HG02852 (cell line): ENCODE measurements around the gene RIIAD1.
"Not testable (repeated sequence)": the region's sequence is repeated elsewhere in the genome, so short reads cannot be mapped to it uniquely, and the experiment has no call there.

Experiments used
- ATAC-seq: cut with Tn5 transposase; IDR thresholded peaks from one replicate; pipeline ENCODE4 v1.9.1; 2021; ENCODE audit warnings: mild to moderate bottlenecking, moderate library complexity; ENCODE audit not compliant: unreplicated experiment

The RIIAD1 gene

DNA sequence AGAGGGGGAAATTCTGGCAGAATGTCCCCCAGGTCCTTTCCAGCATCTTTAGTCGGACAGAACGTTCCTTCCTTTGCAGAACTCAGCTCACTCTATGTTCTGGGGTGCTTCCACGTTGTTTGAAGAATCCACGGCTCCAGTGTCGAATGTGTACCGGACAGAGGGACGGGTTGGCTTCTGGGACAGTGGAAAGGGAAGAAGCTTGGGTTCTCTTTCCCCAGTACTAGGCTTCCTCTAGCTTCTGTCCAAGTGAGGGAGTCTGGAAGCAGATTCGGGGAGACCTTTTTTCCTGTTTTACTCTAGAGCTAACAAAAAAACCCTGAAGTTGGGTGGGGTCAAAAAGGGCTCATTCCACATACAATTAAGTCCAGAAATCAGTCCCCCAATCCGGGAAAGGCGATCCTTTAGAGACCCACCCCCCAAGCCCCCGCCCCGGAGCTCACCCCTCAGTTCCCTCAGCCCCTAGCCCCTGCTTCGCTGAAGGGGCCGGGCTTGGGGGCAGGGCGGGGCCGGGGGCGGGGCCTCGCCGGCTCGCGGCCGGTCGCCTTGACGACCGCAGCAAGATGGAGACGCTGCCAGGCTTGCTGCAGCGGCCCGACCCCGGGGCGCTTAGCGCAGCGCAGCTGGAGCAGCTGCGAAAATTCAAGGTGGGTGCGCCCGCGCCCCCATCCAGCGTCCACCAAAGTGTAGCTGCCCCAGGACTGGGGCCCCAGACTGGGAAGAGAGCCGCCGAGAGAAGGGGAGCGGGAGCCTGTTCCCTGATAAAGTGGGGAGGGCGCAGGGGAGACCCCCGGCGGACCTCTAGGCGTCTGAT lies at the start of gene RIIAD1:
TSS of gene RIIAD1 (plus strand) at position 549 of the 814 bp plus-strand sequence. CDS start at position 564, 15 bp downstream.
- no peak for ATAC-seq

GRCh38 chr1:151673407-151673806 lies 47.9 kb upstream of the RIIAD1 start:
- ATAC-seq: no peak

DNA sequence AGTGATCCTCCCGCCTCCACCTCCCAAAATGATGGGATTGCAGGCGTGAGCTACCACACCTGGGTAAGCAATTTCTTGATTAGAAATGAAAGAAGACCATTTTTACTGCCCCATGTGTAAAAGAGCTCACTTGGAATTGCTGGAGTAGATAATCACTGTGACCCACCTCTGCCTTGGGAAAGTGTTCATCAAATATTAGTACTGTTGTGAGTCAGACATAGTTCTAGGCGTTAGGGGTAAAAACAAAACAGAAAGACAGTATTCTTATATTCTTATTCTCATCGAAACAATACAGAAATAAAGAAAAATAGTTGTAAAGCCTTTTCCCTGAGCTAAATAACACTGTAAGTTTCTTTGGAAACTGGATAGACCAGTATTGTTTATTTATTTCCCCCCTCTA lies 40.9 kb upstream of the RIIAD1 start:
- no peak for ATAC-seq

GRCh38 chr1:151680826-151681225 lies 40.5 kb upstream of the RIIAD1 start:
- ATAC-seq: no peak

- ATAC-seq: no peak
These were observed 39.4 kb upstream of the RIIAD1 start for GRCh38 chr1:151681923-151682322.

DNA sequence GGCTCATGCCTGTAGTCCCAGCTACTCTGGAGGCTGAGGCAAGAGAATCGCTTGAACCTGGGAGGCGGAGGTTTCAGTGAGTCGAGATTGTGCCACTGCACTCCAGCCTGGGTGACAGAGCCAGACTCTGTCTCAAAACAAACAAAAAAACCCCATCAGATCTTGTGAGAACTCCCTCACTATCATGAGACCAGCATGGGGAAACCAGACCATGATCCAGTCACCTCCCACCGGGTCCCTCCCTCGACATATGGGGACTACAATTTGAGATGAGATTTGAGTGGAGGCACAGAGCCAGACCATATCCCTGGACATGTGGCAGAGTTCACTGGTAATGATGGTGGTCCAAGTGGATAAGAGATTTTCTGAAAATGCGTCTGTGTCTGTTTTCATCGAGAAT lies 38.4 kb upstream of the RIIAD1 start:
- not testable (repeated sequence) for ATAC-seq

DNA sequence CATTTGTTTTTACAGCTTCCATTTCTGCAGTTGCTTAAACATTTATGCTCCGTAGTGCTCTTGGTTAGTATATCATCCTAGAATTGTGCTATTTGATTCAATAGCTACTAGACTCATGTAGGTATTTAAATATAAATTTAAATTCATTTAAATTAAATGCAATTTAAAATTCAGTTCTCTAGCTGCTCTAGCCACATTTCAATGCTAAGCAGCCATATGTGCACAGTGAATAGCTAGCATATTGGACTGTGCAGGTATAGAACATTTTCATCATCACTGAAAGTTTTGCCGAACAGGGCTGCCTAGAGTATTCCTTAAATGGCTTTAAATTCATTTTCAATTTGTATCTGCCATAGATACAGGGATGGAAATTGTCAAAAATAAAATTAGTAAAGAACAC lies 37.2 kb upstream of the RIIAD1 start:
- ATAC-seq: no peak

GRCh38 chr1:151686561-151686960 lies 34.8 kb upstream of the RIIAD1 start:
- no peak for ATAC-seq

DNA sequence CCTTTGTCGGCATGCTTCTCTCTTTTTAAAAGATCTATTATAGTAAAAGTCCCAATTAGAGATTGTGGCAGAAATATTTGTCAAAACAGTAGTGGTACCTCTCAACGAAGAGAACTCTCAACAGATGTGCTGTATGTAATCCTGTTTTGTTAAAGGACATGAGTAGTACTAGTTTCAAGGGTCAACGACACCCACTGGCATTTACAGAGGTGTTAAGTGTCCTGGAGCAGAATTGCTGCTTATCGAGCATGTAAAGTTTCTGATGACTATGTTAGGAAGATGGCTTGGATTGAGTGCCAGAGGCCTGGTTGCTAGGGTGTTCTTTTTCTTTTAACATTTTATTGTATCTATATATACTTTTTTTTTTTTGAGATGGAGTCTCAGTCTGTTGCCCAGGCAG lies 31.8 kb upstream of the RIIAD1 start:
- no peak for ATAC-seq

GRCh38 chr1:151692226-151692625 lies 29.1 kb upstream of the RIIAD1 start:
- ATAC-seq: no peak

- ATAC-seq: no peak
These were observed 28.2 kb upstream of the RIIAD1 start for GRCh38 chr1:151693057-151693651.

- ATAC-seq: no peak
These were observed 19.8 kb upstream of the RIIAD1 start for GRCh38 chr1:151701515-151701914.

- ATAC-seq: no peak
These were observed 18.4 kb upstream of the RIIAD1 start for GRCh38 chr1:151702936-151703335.

DNA sequence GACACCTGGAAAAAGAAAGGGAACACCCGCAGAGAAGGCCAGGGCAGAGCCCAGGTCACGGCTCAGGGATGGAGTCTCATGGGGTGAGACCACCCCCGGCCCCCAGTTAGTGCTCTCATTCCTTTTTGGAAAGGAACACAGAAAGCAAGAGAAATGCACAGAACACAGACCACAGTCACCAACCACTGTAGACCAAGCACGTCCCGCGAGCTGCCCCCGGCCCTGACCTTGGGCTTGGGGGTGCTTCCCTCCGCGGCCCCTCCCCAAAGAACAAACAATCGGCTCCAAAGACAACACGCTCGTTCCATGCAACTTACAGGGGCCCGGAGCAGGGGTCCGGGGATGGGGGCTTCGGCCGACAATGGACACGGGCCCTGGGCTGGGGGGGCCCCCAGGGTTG lies 17.5 kb upstream of the RIIAD1 start:
- no peak for ATAC-seq

DNA sequence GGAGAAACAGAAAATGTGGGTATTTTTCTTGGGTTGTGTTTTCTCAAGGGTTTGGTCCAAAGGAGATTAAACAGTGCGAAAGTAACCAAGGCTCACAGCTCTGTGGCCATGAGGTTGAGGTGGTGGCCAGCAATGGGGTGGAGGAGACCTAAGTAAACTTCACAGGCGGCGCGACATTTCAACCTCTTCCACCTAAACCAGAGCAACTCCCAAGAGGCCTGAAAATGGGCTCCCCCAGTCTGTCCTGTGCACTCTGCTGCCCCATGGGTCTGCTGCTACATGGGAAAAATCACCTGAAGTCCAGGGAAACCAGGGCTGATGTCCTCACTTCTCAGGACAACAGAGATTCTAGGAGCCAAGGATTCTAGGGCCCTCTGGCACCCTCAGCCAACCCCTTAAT lies 17.1 kb upstream of the RIIAD1 start:
- ATAC-seq: no peak

- ATAC-seq: no peak
These were observed 16.2 kb upstream of the RIIAD1 start for GRCh38 chr1:151705146-151705545.

GRCh38 chr1:151705753-151706463 lies 15.4 kb upstream of the RIIAD1 start:
- no peak for ATAC-seq

GRCh38 chr1:151706464-151707415 lies 14.6 kb upstream of the RIIAD1 start:
- no peak for ATAC-seq

- no peak for ATAC-seq
These were observed 13.7 kb upstream of the RIIAD1 start for GRCh38 chr1:151707541-151708065.

GRCh38 chr1:151708891-151709290 lies 12.4 kb upstream of the RIIAD1 start:
- ATAC-seq: no peak
